Measurements from ENCODE around the gene SRRM4. TPM values are rescaled to one million over a fixed set of nuclear protein-coding genes. Genes with fewer than 3 reads are reported as not detected.

Gene SRRM4
- total RNA-seq, 1 experiment from 2014 or later, result 0.02 TPM

GRCh38 chr12:118999107-118999506 is 17.8 kb downstream of the SRRM4 start:
- H3K9ac ChIP-seq (ENCODE audit: low read length), result no peak overlapping the region
- no peak for DNase-seq (ENCODE audit: low read depth, low spot score)
- no peak overlapping the region for H2AFZ ChIP-seq (ENCODE audit: low read depth, low read length, poor library complexity, severe bottlenecking)
- no peak for ATAC-seq
- ChIA-PET CTCF (no interaction called here), RAD21 (ENCODE audit: low non-redundant PET in 1 of 2, low total read pairs in 2 of 2, uncharacterized antibody in 2 of 2, unreplicated experiment in 2 of 2) (no interaction called here), POLR2A (no interaction called here)
- peaks cover 17% of the 10 kb centered on the region; the same call in 1 of the 2 replicates for H3K27me3 ChIP-seq (ENCODE audit: insufficient read depth, low read length)
- no peaks in the 10 kb centered on the region for H3K9me3 ChIP-seq (ENCODE audit: control insufficient read depth in 1 of 2, insufficient read depth in 1 of 2, low read depth in 1 of 2, low read length in 2 of 2)
- no peaks in the 10 kb centered on the region for H3K79me2 ChIP-seq (ENCODE audit: insufficient read depth, low read length)
- no peak overlapping the region for H3K27ac ChIP-seq (ENCODE audit: low read depth, low read length)
- BruUV-seq (replicated peaks), result no TSS peak
- intact Hi-C loops (cut with micrococcal nuclease), result no loop called here
- no peak overlapping the region for H3K4me2 ChIP-seq (ENCODE audit: low read length)
- H3K9me2 ChIP-seq (ENCODE audit: insufficient read depth), result no peaks in the 10 kb centered on the region
- no peaks in the 10 kb centered on the region for H3K4me1 ChIP-seq (ENCODE audit: control insufficient read depth in 1 of 2, insufficient read depth in 2 of 2, low read length in 2 of 2)
- TF ChIP-seq YY1 (IDR thresholded peaks at IDR 0.05; ENCODE audit: extremely low read depth, insufficient replicate concordance, low read depth, low read length) (no peak), EZH2 (IDR thresholded peaks at IDR 0.05) (no peak), FOSL1 (IDR thresholded peaks at IDR 0.05; ENCODE audit: low read depth) (no peak), JUND (IDR thresholded peaks at IDR 0.05) (no peak), SP1 (IDR thresholded peaks at IDR 0.05; ENCODE audit: low read depth) (no peak), CBX3 (IDR thresholded peaks at IDR 0.05; ENCODE audit: low read depth) (no peak), POLR2AphosphoS5 (IDR thresholded peaks at IDR 0.05; ENCODE audit: low read depth, low read length) (no peak), POLR2A (IDR thresholded peaks at IDR 0.05; ENCODE audit: borderline replicate concordance, extremely low read depth, insufficient read depth, insufficient read length) (no peak), MAX (IDR thresholded peaks at IDR 0.05) (no peak), ZBTB33 (IDR thresholded peaks at IDR 0.05; ENCODE audit: extremely low read depth, insufficient replicate concordance, low read length) (no peak)
- TF ChIP-seq, protein P1, sequence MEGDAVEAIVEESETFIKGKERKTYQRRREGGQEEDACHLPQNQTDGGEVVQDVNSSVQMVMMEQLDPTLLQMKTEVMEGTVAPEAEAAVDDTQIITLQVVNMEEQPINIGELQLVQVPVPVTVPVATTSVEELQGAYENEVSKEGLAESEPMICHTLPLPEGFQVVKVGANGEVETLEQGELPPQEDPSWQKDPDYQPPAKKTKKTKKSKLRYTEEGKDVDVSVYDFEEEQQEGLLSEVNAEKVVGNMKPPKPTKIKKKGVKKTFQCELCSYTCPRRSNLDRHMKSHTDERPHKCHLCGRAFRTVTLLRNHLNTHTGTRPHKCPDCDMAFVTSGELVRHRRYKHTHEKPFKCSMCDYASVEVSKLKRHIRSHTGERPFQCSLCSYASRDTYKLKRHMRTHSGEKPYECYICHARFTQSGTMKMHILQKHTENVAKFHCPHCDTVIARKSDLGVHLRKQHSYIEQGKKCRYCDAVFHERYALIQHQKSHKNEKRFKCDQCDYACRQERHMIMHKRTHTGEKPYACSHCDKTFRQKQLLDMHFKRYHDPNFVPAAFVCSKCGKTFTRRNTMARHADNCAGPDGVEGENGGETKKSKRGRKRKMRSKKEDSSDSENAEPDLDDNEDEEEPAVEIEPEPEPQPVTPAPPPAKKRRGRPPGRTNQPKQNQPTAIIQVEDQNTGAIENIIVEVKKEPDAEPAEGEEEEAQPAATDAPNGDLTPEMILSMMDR (IDR thresholded peaks at IDR 0.05 in 2 of 3, conservative IDR thresholded peaks at IDR 0.05 in 1 of 3; ENCODE audit: borderline replicate concordance in 1 of 3, insufficient read depth in 1 of 3, low read depth in 2 of 3, low read length in 2 of 3), result no peak
- H3K4me3 ChIP-seq (replicated peaks in 1 of 2; ENCODE audit: low read depth in 1 of 2, low read length in 2 of 2), result no peak overlapping the region
- H4K20me1 ChIP-seq (ENCODE audit: insufficient read depth), result no peaks in the 10 kb centered on the region
- H3K36me3 ChIP-seq (ENCODE audit: control insufficient read depth in 1 of 2, insufficient read depth in 2 of 2, low read length in 2 of 2), result no peaks in the 10 kb centered on the region

Data from HCT116 (cell line).